ENCODE data around the gene FHIP2A. TPM values are rescaled to one million over a fixed set of nuclear protein-coding genes. Genes with fewer than 3 reads are reported as not detected.
"Not testable (repeated sequence)": the region's sequence is repeated elsewhere in the genome, so short reads cannot be mapped to it uniquely, and the experiment has no call there.

FHIP2A gene
- polyA plus RNA-seq, 1 donor (not counting 4 experiments of a cell fraction or from before 2014, with no cell fraction given) = 14.9 TPM

- peaks cover 24% of the 10 kb centered on the region for H3K4me1 ChIP-seq (ENCODE audit: control insufficient read depth, extremely low read depth, insufficient read depth, low read length)
- DNase-seq (ENCODE audit: low read depth, low spot score) (no peak), FAIRE-seq (no peak)
- no peak overlapping the region for H2AFZ ChIP-seq (ENCODE audit: control insufficient read depth, low read length)
- H3K9me1 ChIP-seq (ENCODE audit: control insufficient read depth, extremely low read depth, insufficient read depth, low read length) = no peaks in the 10 kb centered on the region
- H3K9ac ChIP-seq (ENCODE audit: control insufficient read depth, extremely low read depth, insufficient read depth, low read length) = no peak overlapping the region
- dilution Hi-C loops (cut with MboI; ENCODE audit: extremely low pct_ligation_motif_present, low sequenced_read_pairs) = no loop called here
- H3K4me3 ChIP-seq (ENCODE audit: control insufficient read depth in 2 of 3, extremely low read depth in 1 of 3, insufficient read depth in 2 of 3, low read depth in 1 of 3, low read length in 3 of 3) = no peak overlapping the region
- H3K27me3 ChIP-seq (ENCODE audit: control insufficient read depth, extremely low read depth, insufficient read depth, low read length) = no peaks in the 10 kb centered on the region
- no peaks in the 10 kb centered on the region for H3K36me3 ChIP-seq (ENCODE audit: control insufficient read depth in 2 of 2, extremely low read depth in 1 of 2, insufficient read depth in 2 of 2, low read length in 2 of 2)
- no peak overlapping the region for H3K27ac ChIP-seq (ENCODE audit: control insufficient read depth, insufficient read depth, low read length)
- H3K79me2 ChIP-seq (ENCODE audit: control insufficient read depth, insufficient read depth, low read length) = no peaks in the 10 kb centered on the region
- TF ChIP-seq EZH2 (IDR thresholded peaks at IDR 0.05; ENCODE audit: low read length) = no peak
- no peak overlapping the region for H3K4me2 ChIP-seq (ENCODE audit: control insufficient read depth, extremely low read depth, insufficient read depth, low read depth, low read length)
- H4K20me1 ChIP-seq (ENCODE audit: control insufficient read depth, extremely low read depth, insufficient read depth, low read length) = no peaks in the 10 kb centered on the region
- no peaks in the 10 kb centered on the region for H3K9me3 ChIP-seq (ENCODE audit: control insufficient read depth, low read depth, low read length)
Measured at GRCh38 chr10:114782666-114783065, 38.9 kb upstream of the FHIP2A start.

- dilution Hi-C loops (cut with MboI; ENCODE audit: extremely low pct_ligation_motif_present, low sequenced_read_pairs) = no loop called here
- no peak for TF ChIP-seq CTCF (optimal IDR thresholded peaks at IDR 0.05 in 1 of 3, IDR thresholded peaks at IDR 0.05 in 1 of 3, conservative IDR thresholded peaks at IDR 0.05 in 1 of 3; ENCODE audit: extremely low read depth in 1 of 3, insufficient read depth in 2 of 3, low read length in 3 of 3)
- TF ChIP-seq EZH2 (IDR thresholded peaks at IDR 0.05; ENCODE audit: low read length) = no peak
- no peak overlapping the region for H3K27ac ChIP-seq (ENCODE audit: control insufficient read depth, insufficient read depth, low read length)
- H3K36me3 ChIP-seq (ENCODE audit: control insufficient read depth in 2 of 2, extremely low read depth in 1 of 2, insufficient read depth in 2 of 2, low read length in 2 of 2) = no peaks in the 10 kb centered on the region
- H3K9ac ChIP-seq (ENCODE audit: control insufficient read depth, extremely low read depth, insufficient read depth, low read length) = no peak overlapping the region
- H3K9me1 ChIP-seq (ENCODE audit: control insufficient read depth, extremely low read depth, insufficient read depth, low read length) = no peaks in the 10 kb centered on the region
- no peak overlapping the region for H3K4me3 ChIP-seq (ENCODE audit: control insufficient read depth in 2 of 3, extremely low read depth in 1 of 3, insufficient read depth in 2 of 3, low read depth in 1 of 3, low read length in 3 of 3)
- no peaks in the 10 kb centered on the region for H3K9me3 ChIP-seq (ENCODE audit: control insufficient read depth, low read depth, low read length)
- DNase-seq (ENCODE audit: low read depth, low spot score) (no peak), FAIRE-seq (no peak)
- H3K4me2 ChIP-seq (ENCODE audit: control insufficient read depth, extremely low read depth, insufficient read depth, low read depth, low read length) = no peak overlapping the region
- H3K27me3 ChIP-seq (ENCODE audit: control insufficient read depth, extremely low read depth, insufficient read depth, low read length) = no peaks in the 10 kb centered on the region
- no peaks in the 10 kb centered on the region for H3K79me2 ChIP-seq (ENCODE audit: control insufficient read depth, insufficient read depth, low read length)
- no peaks in the 10 kb centered on the region for H4K20me1 ChIP-seq (ENCODE audit: control insufficient read depth, extremely low read depth, insufficient read depth, low read length)
- no peak overlapping the region for H2AFZ ChIP-seq (ENCODE audit: control insufficient read depth, low read length)
- H3K4me1 ChIP-seq (ENCODE audit: control insufficient read depth, extremely low read depth, insufficient read depth, low read length) = peaks cover 23% of the 10 kb centered on the region
Measured at GRCh38 chr10:114783686-114784085, 37.9 kb upstream of the FHIP2A start.

GRCh38 chr10:114786492-114786891 is 35.1 kb upstream of the FHIP2A start:
- H2AFZ ChIP-seq (ENCODE audit: control insufficient read depth, low read length); H3K4me3 ChIP-seq (ENCODE audit: control insufficient read depth in 2 of 3, extremely low read depth in 1 of 3, insufficient read depth in 2 of 3, low read depth in 1 of 3, low read length in 3 of 3); H3K4me2 ChIP-seq (ENCODE audit: control insufficient read depth, extremely low read depth, insufficient read depth, low read depth, low read length); H4K20me1 ChIP-seq (ENCODE audit: control insufficient read depth, extremely low read depth, insufficient read depth, low read length); H3K27ac ChIP-seq (ENCODE audit: control insufficient read depth, insufficient read depth, low read length); H3K9me3 ChIP-seq (ENCODE audit: control insufficient read depth, low read depth, low read length); H3K27me3 ChIP-seq (ENCODE audit: control insufficient read depth, extremely low read depth, insufficient read depth, low read length); H3K79me2 ChIP-seq (ENCODE audit: control insufficient read depth, insufficient read depth, low read length); H3K9me1 ChIP-seq (ENCODE audit: control insufficient read depth, extremely low read depth, insufficient read depth, low read length); H3K9ac ChIP-seq (ENCODE audit: control insufficient read depth, extremely low read depth, insufficient read depth, low read length); H3K4me1 ChIP-seq (ENCODE audit: control insufficient read depth, extremely low read depth, insufficient read depth, low read length); dilution Hi-C loops (cut with MboI; ENCODE audit: extremely low pct_ligation_motif_present, low sequenced_read_pairs); H3K36me3 ChIP-seq (ENCODE audit: control insufficient read depth in 2 of 2, extremely low read depth in 1 of 2, insufficient read depth in 2 of 2, low read length in 2 of 2): not testable (repeated sequence)
- peak; percentile 32 to 54 (median 36) for TF ChIP-seq CTCF (optimal IDR thresholded peaks at IDR 0.05 in 1 of 3, IDR thresholded peaks at IDR 0.05 in 1 of 3, conservative IDR thresholded peaks at IDR 0.05 in 1 of 3; ENCODE audit: extremely low read depth in 1 of 3, insufficient read depth in 2 of 3, low read length in 3 of 3)
- DNase-seq (ENCODE audit: low read depth, low spot score) = peak; percentile 33
- peak; percentile 43 for FAIRE-seq

DNA sequence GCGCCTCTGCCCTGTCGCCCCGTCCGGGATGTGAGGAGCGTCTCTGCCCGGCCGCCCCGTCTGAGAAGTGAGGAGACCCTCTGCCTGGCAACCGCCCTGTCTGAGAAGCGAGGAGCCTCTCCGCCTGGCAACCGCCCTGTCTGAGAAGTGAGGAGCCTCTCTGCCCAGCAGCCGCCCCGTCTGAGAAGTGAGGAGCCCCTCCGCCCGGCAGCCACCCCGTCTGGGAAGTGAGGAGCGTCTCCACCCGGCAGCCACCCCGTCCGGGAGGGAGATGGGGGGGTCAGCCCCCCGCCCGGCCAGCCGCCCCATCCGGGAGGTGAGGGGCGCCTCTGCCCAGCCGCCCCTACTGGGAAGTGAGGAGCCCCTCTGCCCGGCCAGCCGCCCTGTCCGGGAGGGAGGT is 34.4 kb upstream of the FHIP2A start:
- H3K79me2 ChIP-seq (ENCODE audit: control insufficient read depth, insufficient read depth, low read length); FAIRE-seq; H3K4me3 ChIP-seq (ENCODE audit: control insufficient read depth in 2 of 3, extremely low read depth in 1 of 3, insufficient read depth in 2 of 3, low read depth in 1 of 3, low read length in 3 of 3); H3K9ac ChIP-seq (ENCODE audit: control insufficient read depth, extremely low read depth, insufficient read depth, low read length); H3K9me1 ChIP-seq (ENCODE audit: control insufficient read depth, extremely low read depth, insufficient read depth, low read length); H3K27ac ChIP-seq (ENCODE audit: control insufficient read depth, insufficient read depth, low read length); H3K36me3 ChIP-seq (ENCODE audit: control insufficient read depth in 2 of 2, extremely low read depth in 1 of 2, insufficient read depth in 2 of 2, low read length in 2 of 2); H4K20me1 ChIP-seq (ENCODE audit: control insufficient read depth, extremely low read depth, insufficient read depth, low read length); dilution Hi-C loops (cut with MboI; ENCODE audit: extremely low pct_ligation_motif_present, low sequenced_read_pairs); H3K4me1 ChIP-seq (ENCODE audit: control insufficient read depth, extremely low read depth, insufficient read depth, low read length); H3K9me3 ChIP-seq (ENCODE audit: control insufficient read depth, low read depth, low read length); H2AFZ ChIP-seq (ENCODE audit: control insufficient read depth, low read length); H3K4me2 ChIP-seq (ENCODE audit: control insufficient read depth, extremely low read depth, insufficient read depth, low read depth, low read length); H3K27me3 ChIP-seq (ENCODE audit: control insufficient read depth, extremely low read depth, insufficient read depth, low read length); DNase-seq (ENCODE audit: low read depth, low spot score): not testable (repeated sequence)
